Neural progenitor cell (in vitro differentiated cells): ENCODE results near the gene RIBC2.

Experiments
- EZH2 ChIP-seq: fragments of 200-600 bp; sonication (generic); IDR thresholded peaks from 2 replicates; pipeline ENCODE4 v1.6.1; 2017; ENCODE audit warnings: antibody characterized with exemption, mild to moderate bottlenecking, moderate library complexity
- EZH2phosphoT487 ChIP-seq: fragments of 200-600 bp; sonication (generic); IDR thresholded peaks from 2 replicates; pipeline ENCODE4 v1.6.1; 2017; ENCODE audit warnings: antibody characterized with exemption
- TF ChIP-seq, protein P1 (sequence below): fragments of 200-600 bp; sonication (generic); IDR thresholded peaks from 2 replicates; pipeline ENCODE4 v1.5.1; 2017; ENCODE audit warnings: antibody characterized with exemption, mild to moderate bottlenecking

DNA sequence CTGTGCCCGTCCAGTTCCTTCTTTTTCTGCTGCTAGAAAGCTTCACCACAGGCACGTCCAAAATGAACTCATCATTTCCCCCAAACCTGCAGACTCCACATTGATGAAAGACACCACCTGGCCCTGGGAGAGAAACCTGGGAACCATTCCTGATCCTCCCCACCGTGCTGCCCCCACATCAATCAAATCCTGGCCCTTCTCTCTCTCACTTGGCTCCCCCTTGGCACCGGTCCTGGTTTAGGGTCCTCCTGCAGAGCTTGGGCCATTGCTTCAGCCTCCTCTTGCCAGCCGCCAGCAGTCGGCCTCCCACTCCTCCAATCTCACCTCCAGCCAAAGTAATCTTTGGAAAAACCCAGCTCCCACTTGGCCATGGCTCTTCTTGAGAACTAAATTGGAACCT, 38.5 kb downstream of the RIBC2 start:
- TF ChIP-seq, protein P1, sequence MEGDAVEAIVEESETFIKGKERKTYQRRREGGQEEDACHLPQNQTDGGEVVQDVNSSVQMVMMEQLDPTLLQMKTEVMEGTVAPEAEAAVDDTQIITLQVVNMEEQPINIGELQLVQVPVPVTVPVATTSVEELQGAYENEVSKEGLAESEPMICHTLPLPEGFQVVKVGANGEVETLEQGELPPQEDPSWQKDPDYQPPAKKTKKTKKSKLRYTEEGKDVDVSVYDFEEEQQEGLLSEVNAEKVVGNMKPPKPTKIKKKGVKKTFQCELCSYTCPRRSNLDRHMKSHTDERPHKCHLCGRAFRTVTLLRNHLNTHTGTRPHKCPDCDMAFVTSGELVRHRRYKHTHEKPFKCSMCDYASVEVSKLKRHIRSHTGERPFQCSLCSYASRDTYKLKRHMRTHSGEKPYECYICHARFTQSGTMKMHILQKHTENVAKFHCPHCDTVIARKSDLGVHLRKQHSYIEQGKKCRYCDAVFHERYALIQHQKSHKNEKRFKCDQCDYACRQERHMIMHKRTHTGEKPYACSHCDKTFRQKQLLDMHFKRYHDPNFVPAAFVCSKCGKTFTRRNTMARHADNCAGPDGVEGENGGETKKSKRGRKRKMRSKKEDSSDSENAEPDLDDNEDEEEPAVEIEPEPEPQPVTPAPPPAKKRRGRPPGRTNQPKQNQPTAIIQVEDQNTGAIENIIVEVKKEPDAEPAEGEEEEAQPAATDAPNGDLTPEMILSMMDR: no peak
- TF ChIP-seq EZH2 (no peak), EZH2phosphoT487 (no peak)
